ENCODE data around the gene GOLPH3.
"Not testable (repeated sequence)": the region's sequence is repeated elsewhere in the genome, so short reads cannot be mapped to it uniquely, and the experiment has no call there.

GOLPH3 gene

DNA sequence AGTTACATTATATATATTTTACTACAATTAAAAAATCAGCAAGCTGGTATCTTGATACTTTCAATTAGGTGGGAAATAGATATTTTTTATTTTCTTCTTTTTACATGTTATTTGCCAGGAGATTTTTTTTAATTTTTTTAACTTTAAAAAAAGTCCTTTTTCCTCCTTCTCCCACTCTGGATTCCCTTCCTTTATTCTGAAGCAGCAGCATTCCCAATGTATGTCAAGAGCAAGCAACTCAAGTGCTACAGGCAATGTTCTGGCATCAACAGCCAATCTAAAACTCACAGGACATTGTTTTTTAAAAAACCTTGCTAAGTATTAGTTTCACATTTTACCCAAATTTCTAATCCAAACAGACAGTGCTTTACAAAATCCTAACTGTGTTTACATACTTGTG, 41.4 kb downstream of the GOLPH3 start:
- no peak for DNase-seq

DNA sequence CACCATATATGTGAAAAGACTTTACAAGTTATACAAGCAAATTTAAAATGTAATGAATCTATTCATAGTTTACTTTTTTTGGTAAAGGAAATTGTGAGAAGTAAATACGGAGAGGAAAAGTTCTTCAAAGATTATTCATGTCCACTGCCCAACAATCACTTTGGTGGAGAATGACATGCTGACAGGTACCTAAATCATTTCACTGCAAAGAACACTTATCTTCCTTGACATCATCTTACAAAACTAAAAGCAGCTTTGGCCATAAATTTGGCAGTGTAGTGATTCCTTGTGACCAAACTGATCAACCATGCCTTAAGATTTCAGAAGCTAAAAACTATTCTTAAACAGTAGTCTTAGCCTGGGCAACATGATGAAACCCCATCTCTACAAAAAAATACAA, 42.5 kb downstream of the GOLPH3 start:
- DNase-seq: no peak

DNA sequence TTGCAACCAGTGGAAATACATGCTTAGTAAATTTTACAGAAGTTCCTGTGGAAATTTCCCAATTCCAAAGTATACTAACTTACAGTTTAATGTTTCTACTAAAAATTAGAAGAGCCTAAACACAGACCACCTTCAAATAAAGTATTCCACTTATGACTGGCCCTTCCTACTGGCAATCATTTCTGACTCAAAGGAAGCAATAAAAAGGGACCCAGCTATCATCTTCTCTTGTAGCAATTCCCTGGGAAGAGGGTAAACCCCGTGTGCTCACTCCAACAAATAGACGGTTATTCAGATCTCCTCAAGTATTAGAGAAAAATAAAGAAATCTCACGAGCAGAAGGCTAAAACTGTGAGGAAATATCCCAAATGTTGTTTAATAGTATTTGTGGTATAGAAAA, 43.3 kb downstream of the GOLPH3 start:
- DNase-seq: no peak

DNA sequence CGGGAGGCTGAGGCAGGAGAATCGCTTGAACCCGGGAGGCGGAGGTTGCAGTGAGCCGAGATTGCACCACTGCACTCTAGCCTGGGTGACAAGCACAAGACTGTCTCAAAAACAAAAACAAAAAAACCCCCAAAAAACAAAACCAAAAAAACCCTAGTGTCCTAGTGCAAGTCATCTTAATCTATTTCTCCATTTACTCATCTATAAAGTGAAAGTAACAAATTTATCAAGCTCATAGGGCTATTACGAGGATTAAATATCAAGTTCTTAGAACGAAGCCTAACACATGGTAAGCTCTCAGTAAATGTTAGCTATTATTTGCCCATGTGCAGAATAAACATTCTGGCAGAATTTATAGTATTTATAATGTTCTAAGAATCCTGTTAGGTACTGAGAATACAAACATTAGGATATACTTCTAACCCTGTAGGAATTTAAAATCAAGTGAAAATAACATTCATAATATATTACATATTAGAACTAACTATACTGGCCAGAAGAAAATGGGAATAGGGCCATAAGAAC, 45.0 kb downstream of the GOLPH3 start:
- no peak for DNase-seq

DNA sequence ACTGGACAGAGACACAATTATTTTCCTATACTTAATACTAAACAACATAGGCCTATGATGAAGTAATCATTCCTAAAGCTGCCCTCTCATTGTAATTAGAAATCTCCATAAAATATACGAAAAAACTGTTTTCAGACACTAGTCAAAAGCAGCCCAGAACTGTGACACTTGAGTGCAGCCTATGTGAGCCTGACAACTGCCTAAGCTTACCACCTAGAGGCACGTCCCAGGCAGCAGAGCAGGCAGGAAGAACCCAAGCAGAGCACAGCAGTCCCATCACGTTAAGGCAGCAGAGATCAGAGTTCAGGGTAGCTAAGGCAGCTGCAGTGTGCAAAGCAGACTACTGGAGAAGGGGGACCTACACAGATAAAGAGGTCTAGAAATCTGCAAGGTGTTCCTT, 46.4 kb downstream of the GOLPH3 start:
- DNase-seq: no peak

DNA sequence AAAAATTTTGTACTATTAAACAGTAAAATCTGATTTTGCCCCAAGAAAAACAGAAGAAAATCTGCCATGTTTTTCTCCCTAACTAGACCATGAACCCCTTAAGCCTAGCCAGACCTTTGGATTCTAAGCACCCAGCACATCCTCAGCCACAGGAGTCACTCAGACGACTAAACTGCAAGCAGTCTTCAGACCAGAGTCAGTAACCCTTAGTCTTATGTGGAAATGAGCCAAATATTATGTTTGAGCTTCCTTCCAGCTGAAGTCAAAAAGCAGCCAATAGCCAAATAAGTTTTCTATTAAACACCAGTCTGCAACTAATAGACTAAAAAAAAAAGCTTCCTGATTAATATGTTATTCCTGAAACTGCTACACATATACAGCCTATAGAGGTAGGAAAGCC, 47.4 kb downstream of the GOLPH3 start:
- no peak for DNase-seq

DNA sequence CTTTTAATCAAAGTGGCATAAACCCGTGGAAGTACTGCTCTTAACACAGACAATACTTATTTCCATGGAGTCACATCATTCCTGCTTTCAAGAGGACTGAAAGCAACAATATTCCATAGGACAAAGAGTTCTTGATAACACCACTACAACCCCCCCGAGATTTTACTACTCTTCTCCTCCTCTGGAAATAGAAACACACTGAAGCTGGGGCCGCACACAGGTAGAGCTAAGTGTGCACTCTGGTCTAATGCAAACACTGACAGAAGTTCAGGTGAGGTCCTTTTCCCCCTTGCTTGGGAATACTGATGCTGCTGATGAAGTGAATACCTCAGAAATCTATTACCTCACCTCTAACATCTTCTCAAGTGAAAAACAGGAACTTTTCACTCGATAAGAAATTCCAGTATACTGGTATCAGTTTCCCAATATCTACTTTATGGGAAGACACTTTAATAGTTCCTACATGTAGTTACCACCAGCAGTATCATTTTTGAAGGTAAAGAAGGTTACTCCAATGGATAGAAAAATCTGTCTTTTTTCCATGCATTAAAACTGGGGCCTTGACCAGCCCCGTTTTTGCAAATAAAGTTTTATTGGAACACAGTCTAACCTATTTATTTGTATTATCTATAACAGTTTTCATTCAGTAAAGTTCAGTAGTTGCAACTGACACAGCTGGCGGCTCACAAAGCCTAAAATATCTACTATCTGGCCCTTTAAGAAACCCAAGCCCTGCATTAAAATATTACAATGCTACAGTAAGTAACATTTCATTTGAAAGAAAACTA, 50.0 kb downstream of the GOLPH3 start:
- no peak for DNase-seq

DNA sequence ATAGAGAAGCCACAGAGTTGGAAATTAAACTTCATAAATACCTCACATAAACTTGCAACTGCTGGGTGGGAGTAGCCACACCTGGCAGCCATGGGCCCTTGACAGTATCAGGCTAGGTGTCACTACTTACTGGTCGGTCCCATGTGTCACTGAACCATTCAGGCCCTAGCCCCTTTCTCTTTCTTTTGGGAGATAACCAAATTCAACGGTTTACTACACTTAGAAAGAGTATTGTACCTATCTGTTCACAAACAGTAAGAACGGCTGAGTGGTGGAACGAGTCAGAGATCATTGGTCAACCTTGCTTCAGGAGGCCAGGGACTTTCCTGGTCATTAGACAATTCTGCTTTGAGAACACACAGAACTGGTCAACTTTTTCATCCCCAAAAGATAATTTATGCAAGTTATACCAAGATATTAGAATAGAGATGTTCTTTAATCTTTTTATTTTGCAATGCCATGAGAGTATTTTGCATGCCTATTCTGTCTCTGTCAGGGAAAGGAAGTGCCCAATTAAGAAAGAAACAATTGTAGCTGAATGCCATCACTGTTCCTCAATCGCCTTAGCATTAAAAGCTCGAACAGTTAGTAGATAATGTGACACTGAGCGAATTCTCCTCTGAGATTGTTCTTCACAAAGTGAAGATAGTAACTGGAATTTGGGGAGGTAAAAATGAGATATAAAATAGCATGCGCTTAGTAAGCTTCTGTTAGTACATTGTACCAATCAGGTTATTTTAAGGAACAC, 50.9 kb downstream of the GOLPH3 start:
- no peak for DNase-seq

DNA sequence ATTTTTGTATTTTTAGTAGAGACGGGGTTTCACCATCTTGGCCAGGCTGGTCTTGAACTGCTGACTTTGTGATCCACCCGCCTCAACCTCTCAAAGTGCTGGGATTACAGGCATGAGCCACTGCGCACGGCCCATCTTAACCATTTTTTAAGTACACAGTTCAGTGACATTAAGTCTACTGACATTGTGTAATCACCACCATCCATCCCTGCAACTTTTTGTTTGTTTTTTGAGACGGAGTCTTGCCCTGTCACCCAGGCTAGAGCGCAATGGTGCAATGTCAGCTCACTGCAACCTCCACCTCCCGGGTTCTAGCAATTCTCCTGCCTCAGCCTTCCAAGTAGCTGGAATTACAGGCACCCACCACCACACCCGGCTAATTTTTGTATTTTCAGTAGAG, 55.2 kb downstream of the GOLPH3 start:
- DNase-seq: not testable (repeated sequence)

DNA sequence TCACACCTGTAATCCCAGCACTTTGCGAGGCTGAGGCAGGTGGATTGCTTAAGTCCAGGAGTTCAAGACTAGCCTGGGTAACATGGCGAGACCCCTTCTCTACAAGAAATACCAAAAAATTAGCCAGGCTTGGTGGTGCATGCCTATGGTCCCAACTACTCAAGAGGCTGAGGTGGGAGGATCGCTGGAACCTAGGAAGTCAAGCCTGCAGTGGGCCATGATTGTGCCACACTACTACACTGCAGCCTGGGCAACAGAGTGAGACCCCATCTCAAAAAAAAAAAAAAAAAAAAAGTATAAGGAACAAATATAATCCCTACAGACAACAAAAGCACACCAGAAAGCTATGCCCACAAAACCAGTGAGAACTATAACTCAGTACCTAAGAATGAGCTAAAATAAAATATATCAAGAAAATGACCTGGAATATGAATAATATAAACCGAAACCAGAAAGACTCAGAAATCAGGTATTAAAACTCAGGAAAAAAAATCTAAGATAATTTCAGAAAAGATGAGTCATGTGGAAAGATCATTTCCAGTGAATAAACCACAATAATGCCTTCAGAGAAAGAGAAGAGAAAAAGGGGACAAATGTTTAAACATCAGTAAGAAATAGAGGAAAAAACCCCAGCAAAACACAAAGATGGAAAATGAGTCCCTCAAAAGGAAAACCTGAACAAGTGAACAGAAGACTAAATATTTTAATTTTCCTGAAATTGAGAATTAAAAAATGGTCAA, 57.4 kb downstream of the GOLPH3 start:
- no peak for DNase-seq

DNA sequence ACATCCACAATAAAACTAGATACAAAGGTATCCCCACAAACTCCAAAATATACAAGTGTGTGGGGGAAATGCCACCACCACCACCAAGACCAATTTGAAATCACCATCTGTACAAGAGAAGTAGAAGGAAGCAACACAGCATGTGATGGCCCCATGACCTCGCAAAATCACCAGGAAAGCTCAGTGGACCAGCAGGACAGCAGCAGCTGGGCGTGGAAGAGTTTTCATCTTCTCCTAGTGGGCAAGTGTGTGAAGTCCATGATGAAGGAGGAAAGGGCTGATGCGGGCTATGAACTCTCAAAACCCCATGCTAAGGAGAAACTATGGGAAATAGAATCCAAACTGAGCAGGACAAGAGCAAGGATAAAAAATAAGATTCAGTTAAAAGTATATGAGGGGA, 58.1 kb downstream of the GOLPH3 start:
- DNase-seq: no peak

DNA sequence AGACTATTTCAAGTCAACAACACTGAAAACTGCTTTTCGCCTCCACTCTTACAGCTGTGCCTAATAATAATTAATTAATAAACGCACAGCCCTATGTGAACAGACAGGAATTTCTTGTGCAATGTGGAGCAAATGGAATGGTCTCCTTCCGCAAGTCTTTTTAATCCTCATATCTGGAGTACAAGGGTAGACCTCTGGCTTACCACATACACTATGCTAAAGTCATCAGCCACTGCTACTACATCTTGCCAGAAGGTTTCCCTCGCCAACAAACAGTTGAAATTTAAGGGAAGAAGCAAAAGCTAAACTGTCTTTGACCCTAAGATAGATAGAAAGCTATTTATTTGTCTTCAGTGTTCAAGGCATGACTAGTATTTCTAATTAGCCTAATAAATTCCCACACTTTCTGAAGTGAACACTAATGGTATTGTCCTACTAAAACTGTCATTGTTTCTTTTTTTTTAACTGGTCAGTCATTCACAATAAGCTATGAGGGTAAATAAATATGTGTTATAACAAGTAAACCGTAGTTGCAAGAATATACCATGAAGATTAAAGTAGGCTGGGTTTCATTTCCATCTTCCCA, 63.9 kb downstream of the GOLPH3 start:
- no peak for DNase-seq

DNA sequence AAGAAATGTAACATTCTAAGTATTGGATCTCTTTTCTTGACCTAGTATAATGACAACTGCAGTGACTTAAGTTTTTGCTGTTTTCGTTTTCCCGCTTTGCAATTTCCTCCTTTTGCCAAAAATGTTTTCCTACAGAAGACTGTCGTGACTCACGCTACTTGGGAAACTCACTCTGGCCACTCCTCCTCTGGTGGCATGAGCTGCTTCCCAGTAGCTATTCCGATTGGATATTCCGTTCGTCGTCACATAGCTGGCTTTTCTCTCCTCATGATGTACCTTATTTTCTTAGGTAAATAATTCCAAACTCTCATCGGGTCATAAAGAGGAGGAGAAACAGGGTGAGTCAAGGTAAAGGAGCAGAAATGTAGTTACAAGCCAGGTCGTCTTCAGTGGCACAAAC, 64.9 kb downstream of the GOLPH3 start:
- no peak for DNase-seq

DNA sequence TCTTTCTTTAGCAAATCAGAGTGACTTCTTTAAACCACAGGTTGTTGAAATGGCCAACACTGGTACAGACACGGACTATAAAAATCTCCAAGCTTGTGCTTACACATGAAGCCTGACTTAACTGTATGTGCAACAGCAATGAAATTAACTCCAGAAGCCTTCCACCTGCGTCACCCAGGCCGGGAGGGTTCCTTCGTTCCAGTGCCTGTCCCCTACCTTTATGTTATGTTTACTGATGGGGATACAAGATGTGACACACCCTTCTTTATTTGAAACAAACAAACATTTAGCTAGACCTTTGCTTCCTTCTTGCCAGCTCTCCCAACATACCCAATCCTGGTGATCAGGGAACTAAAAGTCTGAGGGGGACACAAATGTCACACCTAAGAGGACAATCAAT, 66.0 kb downstream of the GOLPH3 start:
- no peak for DNase-seq

DNA sequence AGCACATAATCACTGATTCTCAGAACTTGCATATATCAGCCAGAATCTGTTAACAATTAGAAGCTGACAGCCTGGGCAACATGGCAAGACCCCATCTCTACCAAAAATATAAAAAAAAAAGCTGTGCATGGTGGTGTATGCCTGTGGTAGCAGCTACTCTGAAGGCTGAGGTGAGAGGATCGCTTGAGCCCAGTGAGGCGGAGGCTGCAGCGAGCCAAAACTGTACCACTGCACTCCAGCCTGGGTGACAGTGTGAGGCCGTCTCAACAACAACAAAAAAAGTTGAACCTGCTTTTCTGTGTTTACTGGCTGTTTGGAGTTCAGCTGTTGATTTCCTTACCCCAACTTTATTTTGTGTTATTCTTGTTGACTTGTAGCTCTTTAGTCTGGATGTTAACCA, 66.8 kb downstream of the GOLPH3 start:
- DNase-seq: no peak

DNA sequence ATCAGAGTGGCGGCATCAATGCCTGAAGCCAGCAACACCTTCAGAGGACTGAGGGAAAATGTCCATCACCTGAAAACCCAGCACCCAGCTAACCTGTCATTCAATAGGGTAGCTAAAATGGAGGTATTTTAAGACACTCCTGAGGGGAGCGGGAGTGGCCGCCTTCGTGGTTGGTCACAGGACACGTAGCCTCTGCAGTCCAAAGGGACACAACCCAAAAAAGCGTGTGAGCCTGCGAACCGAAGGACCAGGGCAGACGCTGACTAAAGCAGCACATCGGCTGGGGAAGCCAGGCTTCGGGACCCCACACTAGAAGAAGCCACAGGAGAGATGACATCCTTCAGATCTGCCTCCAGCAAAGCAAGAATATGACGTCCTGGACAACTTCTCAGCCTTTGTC, 70.6 kb downstream of the GOLPH3 start:
- DNase-seq: no peak

DNA sequence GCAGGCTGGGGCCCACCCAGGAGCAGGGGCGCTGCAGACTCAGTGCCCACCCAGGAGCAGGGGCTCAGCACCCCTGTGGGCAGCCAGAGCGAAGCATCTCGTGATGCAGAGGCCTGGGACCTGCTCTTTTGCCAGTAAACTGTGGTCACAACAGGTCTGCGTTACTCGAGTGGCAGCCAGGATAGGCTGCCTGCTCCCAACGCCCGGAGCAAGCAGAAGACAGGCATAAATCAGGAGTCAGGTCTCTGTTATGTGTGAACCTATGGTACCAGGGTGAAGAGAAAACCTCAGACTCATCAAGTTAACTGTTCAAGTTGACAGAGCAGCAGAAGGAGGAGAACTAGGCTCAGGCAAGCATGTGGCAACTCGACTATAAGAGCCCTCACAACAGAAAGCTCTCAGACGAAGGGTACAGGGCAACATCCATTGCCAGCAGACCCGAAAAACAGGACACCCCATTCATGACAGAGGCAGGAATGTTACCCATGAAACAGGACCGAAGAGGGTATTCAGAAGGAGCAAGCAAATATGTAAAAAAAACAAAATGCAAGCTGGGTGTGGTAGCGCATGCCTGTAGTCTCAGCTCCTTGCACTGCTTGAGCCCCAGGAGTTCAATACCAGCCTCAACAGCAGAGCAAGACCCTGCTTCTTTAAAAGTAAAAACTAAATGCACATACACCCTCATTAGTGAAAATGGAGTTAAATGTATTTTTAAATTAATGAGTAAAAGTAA, 71.7 kb downstream of the GOLPH3 start:
- no peak for DNase-seq

DNA sequence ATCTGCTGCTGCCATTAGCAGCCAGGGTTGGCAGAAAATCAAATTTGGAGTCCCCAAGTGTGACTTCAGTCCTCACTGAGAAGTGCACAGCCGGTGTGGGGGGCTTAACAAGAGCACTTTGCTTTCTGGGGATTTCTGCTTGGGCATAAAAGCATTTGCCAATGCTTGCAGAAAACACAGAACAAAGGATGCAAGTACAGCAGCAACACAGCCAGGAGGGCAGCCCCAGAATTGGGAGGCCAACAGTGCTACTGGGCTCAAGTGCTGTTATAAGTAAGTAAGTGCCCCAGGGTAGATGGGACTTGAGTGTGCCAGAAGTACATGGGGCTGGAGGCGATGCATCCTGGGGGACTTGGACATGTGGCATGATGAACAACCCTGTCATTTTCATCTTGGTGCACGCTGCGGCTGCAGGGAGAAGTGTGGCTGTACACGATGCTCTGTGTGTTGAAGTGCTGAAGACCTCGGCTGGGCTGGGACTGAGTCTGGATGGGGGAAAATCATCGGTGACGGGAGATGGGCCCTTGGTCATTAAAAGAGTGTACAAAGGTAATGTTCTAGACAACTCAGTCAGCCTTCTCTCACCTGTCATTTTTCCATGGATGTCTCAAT, 73.3 kb downstream of the GOLPH3 start:
- DNase-seq: no peak

DNA sequence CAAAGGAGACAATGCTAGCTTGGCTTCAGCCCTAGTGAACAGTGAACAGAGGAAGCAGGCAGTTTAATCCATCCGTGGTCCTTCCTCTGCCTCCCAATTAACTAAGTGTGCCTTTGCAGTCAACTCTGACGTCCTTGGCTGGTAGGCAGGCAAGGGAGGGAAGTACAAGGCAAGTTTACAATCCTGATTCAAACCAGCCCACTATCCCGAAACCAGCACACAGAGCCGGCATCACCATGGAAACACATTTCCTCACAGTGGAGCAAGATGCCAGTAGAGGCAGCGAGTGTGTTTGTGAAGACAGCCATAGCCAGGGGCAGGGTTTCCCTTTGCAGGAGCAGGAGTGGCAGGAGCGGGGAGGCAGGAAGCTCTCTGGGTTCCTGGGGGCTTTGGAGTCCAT, 73.9 kb downstream of the GOLPH3 start:
- DNase-seq: no peak

DNA sequence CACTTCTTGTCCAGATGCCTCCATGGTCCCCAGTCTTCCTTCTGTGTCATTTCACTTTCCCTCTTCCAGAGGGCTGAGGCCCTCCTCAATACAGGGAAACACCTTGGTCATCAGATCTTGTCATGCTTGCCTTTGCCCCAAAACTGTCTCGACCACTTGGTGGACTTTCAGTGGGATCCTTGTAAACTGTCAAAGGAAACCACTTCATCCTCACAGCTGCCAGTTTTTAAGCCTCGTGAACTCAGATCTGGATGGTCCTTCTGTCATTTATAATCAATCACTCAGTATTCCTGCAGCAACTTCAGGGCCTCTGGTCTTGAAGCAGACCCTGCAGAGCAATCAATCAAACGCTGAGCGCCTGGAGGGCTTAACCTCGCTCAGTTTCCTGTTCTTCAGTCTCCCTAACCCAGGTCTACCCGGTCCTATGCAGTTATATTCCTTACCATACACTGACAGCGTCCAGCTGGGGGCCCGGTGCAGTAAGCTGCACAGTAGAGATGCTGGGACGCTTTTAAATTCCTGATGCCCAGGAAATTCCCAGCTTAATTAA, 74.6 kb downstream of the GOLPH3 start:
- DNase-seq: no peak

DNA sequence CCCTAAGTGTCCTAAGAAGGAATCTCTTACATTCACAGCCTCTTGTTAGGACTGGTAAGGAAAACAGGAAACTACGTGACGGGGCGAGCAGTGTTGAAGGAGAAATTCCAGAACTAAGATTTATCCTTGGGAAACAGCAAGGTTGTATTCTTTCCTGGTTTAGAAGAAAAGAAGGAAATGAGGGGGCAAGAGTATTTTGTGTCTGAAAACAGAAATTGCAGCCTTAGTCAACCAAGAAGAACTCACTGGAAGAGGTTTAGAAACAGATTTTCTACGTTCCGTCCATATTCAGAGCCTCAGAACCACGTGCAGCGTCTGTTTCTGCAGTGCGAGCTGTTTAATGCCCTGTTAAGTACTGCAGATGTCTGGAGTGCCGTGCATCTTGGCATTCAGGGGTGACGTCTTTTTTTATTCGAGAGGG, 75.2 kb downstream of the GOLPH3 start:
- DNase-seq: no peak

DNA sequence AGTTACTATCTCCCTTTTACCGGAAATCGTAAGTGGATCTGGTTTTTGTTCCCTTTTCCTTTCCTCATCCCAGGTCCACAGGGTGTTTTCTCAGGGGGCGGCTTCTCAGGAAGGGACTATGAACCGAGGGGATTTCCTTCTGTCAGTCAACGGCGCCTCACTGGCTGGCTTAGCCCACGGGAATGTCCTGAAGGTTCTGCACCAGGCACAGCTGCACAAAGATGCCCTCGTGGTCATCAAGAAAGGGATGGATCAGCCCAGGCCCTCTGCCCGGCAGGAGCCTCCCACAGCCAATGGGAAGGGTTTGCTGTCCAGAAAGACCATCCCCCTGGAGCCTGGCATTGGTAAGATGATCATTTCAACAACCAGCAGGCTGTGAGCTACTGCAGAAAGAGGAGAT, 75.8 kb downstream of the GOLPH3 start:
- no peak for DNase-seq

Measured in activated CD4-positive, alpha-beta T cell treated with anti-CD3 and anti-CD28 coated beads, Interleukin-2, amount 50 U/mL, for 1 hour (primary cell).